Measurements from ENCODE around the gene TBC1D22B. TPM values are rescaled to one million over a fixed set of nuclear protein-coding genes. Genes with fewer than 3 reads are reported as not detected.

Gene TBC1D22B
- total and polyA plus RNA-seq, 12 donors = 7.4 to 21.9 (median 15.7) TPM

DNA sequence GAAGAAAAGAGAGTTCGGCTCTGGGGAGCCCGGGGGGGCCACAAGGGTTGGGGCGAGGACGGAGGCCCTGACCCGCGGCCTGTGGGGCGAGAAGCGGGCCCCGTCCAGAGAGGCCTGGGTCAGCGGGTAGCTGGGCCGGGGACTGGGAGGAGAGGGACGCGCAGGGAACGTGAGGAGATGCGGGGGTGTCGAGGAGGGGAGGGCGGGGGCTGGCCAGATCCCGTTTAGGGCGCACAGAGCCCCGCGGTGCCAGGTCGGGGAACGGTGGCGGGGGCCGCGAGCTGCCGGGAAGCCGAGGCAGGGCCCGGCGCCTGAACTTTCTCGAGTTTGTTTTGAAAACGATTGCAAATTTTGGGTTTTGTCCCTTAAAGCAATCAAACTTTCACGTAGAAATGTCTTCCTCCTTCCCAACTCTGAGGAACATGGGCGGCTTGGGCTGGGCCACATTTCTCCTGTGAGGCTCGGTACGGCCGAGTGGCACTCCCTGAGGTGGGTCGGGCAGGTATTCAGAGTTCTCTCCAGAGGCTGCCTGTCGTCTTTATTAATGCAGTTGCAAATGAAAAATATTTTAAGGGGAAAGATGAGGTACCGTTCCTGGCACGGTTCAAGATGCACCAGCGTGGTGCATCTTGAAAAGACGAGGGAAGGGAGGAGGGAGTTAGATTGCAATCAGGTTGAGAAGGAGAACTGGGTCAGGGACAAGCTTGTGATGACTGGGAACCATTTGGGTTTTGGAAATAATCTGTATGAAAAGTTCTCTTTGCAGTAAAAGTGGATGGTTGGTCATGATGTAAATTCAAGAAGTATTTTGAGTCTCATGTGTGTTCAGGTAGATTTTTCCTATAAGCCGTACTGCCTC lies 97.2 kb downstream of the TBC1D22B start:
- H3K27ac ChIP-seq = peak overlapping the region in 4 of 5 donors; percentile 43 to 78 (median 60)
- peak overlapping the region; percentile 38 to 79 (median 64) for H3K4me3 ChIP-seq
- intact Hi-C loops (cut with DNase I) = no loop called here
- TF ChIP-seq, protein P1, sequence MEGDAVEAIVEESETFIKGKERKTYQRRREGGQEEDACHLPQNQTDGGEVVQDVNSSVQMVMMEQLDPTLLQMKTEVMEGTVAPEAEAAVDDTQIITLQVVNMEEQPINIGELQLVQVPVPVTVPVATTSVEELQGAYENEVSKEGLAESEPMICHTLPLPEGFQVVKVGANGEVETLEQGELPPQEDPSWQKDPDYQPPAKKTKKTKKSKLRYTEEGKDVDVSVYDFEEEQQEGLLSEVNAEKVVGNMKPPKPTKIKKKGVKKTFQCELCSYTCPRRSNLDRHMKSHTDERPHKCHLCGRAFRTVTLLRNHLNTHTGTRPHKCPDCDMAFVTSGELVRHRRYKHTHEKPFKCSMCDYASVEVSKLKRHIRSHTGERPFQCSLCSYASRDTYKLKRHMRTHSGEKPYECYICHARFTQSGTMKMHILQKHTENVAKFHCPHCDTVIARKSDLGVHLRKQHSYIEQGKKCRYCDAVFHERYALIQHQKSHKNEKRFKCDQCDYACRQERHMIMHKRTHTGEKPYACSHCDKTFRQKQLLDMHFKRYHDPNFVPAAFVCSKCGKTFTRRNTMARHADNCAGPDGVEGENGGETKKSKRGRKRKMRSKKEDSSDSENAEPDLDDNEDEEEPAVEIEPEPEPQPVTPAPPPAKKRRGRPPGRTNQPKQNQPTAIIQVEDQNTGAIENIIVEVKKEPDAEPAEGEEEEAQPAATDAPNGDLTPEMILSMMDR (IDR thresholded peaks at IDR 0.05) = no peak
- TF ChIP-seq POLR2A (IDR thresholded peaks at IDR 0.05) = no peak
- no peaks in the 10 kb centered on the region for H3K36me3 ChIP-seq (replicated peaks in 1 of 2)
- H3K27me3 ChIP-seq = no peaks in the 10 kb centered on the region
- H3K9me3 ChIP-seq (replicated peaks in 1 of 3) = no peaks in the 10 kb centered on the region
- WGBS, 4 donors = 4 to 6% (median 4%) methylated on average over 17 to 44 of the region's 44 CpGs
- peak in 5 of 7 donors; percentile 23 to 45 (median 31) for DNase-seq
- H3K4me1 ChIP-seq (replicated peaks in 1 of 2) = peaks cover 4 to 24% of the 10 kb centered on the region in 2 donors

DNA sequence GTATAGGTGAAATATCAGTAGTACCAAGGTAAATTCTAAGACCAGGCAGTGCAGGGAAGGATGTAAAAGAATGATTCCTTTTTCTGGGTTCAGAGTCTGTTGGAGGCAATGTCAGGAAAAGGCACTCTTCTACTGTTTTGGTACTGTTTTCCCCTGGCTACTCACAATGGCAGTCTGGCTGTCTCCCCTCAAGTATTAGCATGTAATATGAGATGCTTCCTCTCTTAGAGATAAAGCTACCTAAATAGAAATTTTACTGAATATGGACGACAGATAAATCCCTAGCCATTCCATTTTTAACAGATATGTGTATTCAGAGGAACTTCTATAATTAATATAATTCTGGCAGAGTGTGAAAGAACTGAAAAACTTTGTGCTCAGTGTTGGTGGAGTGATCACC lies 99.7 kb downstream of the TBC1D22B start:
- H3K4me1 ChIP-seq (replicated peaks in 1 of 2) = peaks cover 4 to 28% of the 10 kb centered on the region in 2 donors
- intact Hi-C loops (cut with DNase I) = no loop called here
- H3K36me3 ChIP-seq (replicated peaks in 1 of 2) = peaks cover 0 to 17% of the 10 kb centered on the region in 2 donors
- TF ChIP-seq POLR2A (IDR thresholded peaks at IDR 0.05) = no peak
- TF ChIP-seq, protein P1 (IDR thresholded peaks at IDR 0.05) = no peak
- WGBS, 4 donors = 30 to 42% (median 34%) methylated on average over 1 of the region's 1 CpG
- H3K4me3 ChIP-seq = no peak overlapping the region
- H3K27ac ChIP-seq = no peak overlapping the region
- no peaks in the 10 kb centered on the region for H3K27me3 ChIP-seq
- DNase-seq = no peak
- no peaks in the 10 kb centered on the region for H3K9me3 ChIP-seq (replicated peaks in 1 of 3)

DNA sequence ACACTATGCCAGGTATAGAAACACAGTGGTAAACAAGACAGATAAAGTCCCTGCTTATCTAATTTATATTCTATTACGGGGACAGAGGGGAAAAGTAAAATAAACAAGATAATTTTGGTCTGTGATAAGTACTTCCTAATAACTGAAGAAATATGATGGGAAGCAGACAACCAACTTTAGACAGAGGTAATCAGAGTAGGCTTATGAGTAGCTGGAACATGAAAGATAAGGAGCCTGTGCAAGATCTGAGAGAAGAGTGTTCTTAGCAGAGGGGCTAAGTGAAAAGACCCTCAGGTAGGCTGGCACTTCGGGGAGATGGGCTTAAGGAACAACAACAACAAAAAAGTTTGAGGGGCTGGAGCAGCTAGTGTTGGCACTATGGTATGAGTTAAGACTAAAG lies 100.3 kb downstream of the TBC1D22B start:
- no peaks in the 10 kb centered on the region for H3K27me3 ChIP-seq
- TF ChIP-seq POLR2A (IDR thresholded peaks at IDR 0.05) = no peak
- TF ChIP-seq, protein P1 (IDR thresholded peaks at IDR 0.05) = no peak
- no peak for DNase-seq
- H3K27ac ChIP-seq = no peak overlapping the region
- H3K4me3 ChIP-seq = no peak overlapping the region
- H3K9me3 ChIP-seq (replicated peaks in 1 of 3) = no peaks in the 10 kb centered on the region
- peaks cover 4 to 28% of the 10 kb centered on the region in 2 donors for H3K4me1 ChIP-seq (replicated peaks in 1 of 2)
- WGBS, 4 donors = 67 to 76% (median 72%) methylated on average over 2 of the region's 2 CpGs
- peaks cover 0 to 17% of the 10 kb centered on the region in 2 donors for H3K36me3 ChIP-seq (replicated peaks in 1 of 2)
- intact Hi-C loops (cut with DNase I) = no loop called here

DNA sequence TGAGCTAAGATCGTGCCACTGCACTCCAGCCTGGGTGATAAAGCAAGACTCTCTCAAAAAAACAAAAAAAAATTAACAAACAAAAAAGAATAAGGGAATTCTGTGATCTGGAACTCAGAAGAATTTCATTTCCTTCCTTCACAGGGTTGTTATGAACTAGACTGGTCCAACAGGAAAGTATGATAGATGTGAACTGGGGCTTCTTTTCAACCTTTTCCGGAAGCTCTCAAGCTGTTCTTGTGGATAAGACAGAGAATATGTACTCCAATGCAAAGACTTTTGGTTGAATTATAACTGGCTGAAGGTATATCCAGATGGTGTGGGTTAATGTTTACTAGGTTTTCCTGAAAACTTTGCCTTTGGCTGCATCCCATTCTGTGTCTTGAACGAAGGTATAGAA lies 101.5 kb downstream of the TBC1D22B start:
- no peak overlapping the region for H3K4me3 ChIP-seq
- H3K27me3 ChIP-seq = no peaks in the 10 kb centered on the region
- H3K9me3 ChIP-seq (replicated peaks in 1 of 3) = no peaks in the 10 kb centered on the region
- peaks cover 0 to 28% of the 10 kb centered on the region in 2 donors for H3K4me1 ChIP-seq (replicated peaks in 1 of 2)
- intact Hi-C loops (cut with DNase I) = no loop called here
- no peak for TF ChIP-seq POLR2A (IDR thresholded peaks at IDR 0.05)
- TF ChIP-seq, protein P1 (IDR thresholded peaks at IDR 0.05) = no peak
- WGBS, 4 donors = 74 to 83% (median 80%) methylated on average over 3 of the region's 3 CpGs
- peaks cover 0 to 17% of the 10 kb centered on the region in 2 donors for H3K36me3 ChIP-seq (replicated peaks in 1 of 2)
- DNase-seq = no peak
- H3K27ac ChIP-seq = no peak overlapping the region
